ENCODE results near the gene FITM1. TPM values are rescaled to one million over a fixed set of nuclear protein-coding genes. Genes with fewer than 3 reads are reported as not detected.

The FITM1 gene
- total and polyA plus RNA-seq, 2 experiments from 2014 or later: 0.53 TPM; not detected in 1

- Mint-ChIP-seq H3K36me3 (ENCODE audit: low read depth) (peaks cover 49% of the 10 kb centered on the region), H3K4me1 (peaks cover 35% of the 10 kb centered on the region), H3K27me3 (ENCODE audit: insufficient read depth, low read depth, poor library complexity) (peaks cover 27% of the 10 kb centered on the region), H3K4me3 (no peak overlapping the region), H3K9me3 (no peaks in the 10 kb centered on the region), H3K27ac (no peak overlapping the region)
- H4K20me1 ChIP-seq (replicated peaks; ENCODE audit: insufficient read depth): peaks cover 16% of the 10 kb centered on the region
- TF ChIP-seq EZH2 (IDR thresholded peaks at IDR 0.05; ENCODE audit: low read depth, unreplicated experiment): no peak
- ATAC-seq (no peak), DNase-seq (ENCODE audit: low spot score) (no peak)
- H3K36me3 ChIP-seq (ENCODE audit: insufficient read depth): peaks cover 15% of the 10 kb centered on the region; the same call in 1 of the 2 replicates
- peaks cover 21% of the 10 kb centered on the region for H3F3A ChIP-seq (replicated peaks; ENCODE audit: low read depth)
- H3K4me1 ChIP-seq (ENCODE audit: insufficient read depth): peaks cover 23% of the 10 kb centered on the region
- no peak overlapping the region for H3K4me2 ChIP-seq
- peaks cover 46% of the 10 kb centered on the region for H3K79me2 ChIP-seq (replicated peaks; ENCODE audit: insufficient read depth)
- H3K9me2 ChIP-seq (ENCODE audit: insufficient read depth): no peaks in the 10 kb centered on the region
- H3K27ac ChIP-seq (ENCODE audit: low read depth): no peak overlapping the region
- no peak overlapping the region for H3K4me3 ChIP-seq
- H3K27me3 ChIP-seq (ENCODE audit: insufficient read depth): no peaks in the 10 kb centered on the region
- no peak overlapping the region for H2AFZ ChIP-seq
Observed at GRCh38 chr14:24143511-24143910, 13.1 kb downstream of the FITM1 start.

DNA sequence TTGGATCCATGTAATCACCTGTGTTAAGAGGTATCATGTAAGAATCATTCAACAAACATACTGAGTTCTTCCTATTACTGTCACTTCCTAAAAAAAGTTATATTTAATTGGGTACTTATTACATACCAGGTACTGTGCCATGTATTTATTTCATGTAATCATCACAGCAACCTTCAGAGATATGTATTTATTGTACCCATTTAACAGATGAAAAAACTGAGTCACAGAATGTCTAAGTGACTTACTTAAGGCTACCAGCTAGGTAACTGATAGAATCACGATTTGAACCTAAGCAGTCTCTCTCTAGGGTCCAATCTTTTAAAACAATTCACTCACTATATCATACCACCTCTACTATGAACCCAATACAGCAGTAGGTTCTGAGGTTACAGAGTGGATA, 14.0 kb downstream of the FITM1 start:
- no peaks in the 10 kb centered on the region for H3K9me3 Mint-ChIP-seq
- peaks cover 30% of the 10 kb centered on the region for H3K4me1 Mint-ChIP-seq
- peaks cover 15% of the 10 kb centered on the region for H3K36me3 ChIP-seq (ENCODE audit: insufficient read depth)
- H3K27ac Mint-ChIP-seq: no peak overlapping the region
- H2AFZ ChIP-seq: no peak overlapping the region
- no peak overlapping the region for H3K4me2 ChIP-seq
- peaks cover 23% of the 10 kb centered on the region for H3K4me1 ChIP-seq (ENCODE audit: insufficient read depth)
- ATAC-seq: no peak
- peaks cover 49% of the 10 kb centered on the region for H3K36me3 Mint-ChIP-seq (ENCODE audit: low read depth)
- no peak overlapping the region; the same call in 2 of the 3 replicates for H3K4me3 Mint-ChIP-seq
- peaks cover 50% of the 10 kb centered on the region for H3K79me2 ChIP-seq (replicated peaks; ENCODE audit: insufficient read depth)
- H3K27ac ChIP-seq (ENCODE audit: low read depth): no peak overlapping the region
- no peak for DNase-seq (ENCODE audit: low spot score)
- peaks cover 23% of the 10 kb centered on the region for H3K27me3 Mint-ChIP-seq (ENCODE audit: insufficient read depth, low read depth, poor library complexity)
- no peaks in the 10 kb centered on the region for H3K9me2 ChIP-seq (ENCODE audit: insufficient read depth)
- H4K20me1 ChIP-seq (replicated peaks; ENCODE audit: insufficient read depth): peaks cover 12% of the 10 kb centered on the region
- H3K27me3 ChIP-seq (ENCODE audit: insufficient read depth): no peaks in the 10 kb centered on the region
- no peak overlapping the region for H3K4me3 ChIP-seq
- H3F3A ChIP-seq (replicated peaks; ENCODE audit: low read depth): peaks cover 14% of the 10 kb centered on the region
- TF ChIP-seq ZNF114 (CRISPR knock-in tag; IDR thresholded peaks at IDR 0.05): no peak
- TF ChIP-seq ZNF331 (CRISPR knock-in tag; IDR thresholded peaks at IDR 0.05; ENCODE audit: low read depth): no peak
- TF ChIP-seq POLR2AphosphoS5 (IDR thresholded peaks at IDR 0.05; ENCODE audit: low read depth): no peak
- no peak for TF ChIP-seq CREB1 (CRISPR knock-in tag; IDR thresholded peaks at IDR 0.05; ENCODE audit: low read depth)
- TF ChIP-seq EZH2 (IDR thresholded peaks at IDR 0.05; ENCODE audit: low read depth, unreplicated experiment): no peak
- TF ChIP-seq, protein P1, sequence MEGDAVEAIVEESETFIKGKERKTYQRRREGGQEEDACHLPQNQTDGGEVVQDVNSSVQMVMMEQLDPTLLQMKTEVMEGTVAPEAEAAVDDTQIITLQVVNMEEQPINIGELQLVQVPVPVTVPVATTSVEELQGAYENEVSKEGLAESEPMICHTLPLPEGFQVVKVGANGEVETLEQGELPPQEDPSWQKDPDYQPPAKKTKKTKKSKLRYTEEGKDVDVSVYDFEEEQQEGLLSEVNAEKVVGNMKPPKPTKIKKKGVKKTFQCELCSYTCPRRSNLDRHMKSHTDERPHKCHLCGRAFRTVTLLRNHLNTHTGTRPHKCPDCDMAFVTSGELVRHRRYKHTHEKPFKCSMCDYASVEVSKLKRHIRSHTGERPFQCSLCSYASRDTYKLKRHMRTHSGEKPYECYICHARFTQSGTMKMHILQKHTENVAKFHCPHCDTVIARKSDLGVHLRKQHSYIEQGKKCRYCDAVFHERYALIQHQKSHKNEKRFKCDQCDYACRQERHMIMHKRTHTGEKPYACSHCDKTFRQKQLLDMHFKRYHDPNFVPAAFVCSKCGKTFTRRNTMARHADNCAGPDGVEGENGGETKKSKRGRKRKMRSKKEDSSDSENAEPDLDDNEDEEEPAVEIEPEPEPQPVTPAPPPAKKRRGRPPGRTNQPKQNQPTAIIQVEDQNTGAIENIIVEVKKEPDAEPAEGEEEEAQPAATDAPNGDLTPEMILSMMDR (conservative IDR thresholded peaks at IDR 0.05; ENCODE audit: low read depth in 2 of 2): no peak
- TF ChIP-seq, protein P2, sequence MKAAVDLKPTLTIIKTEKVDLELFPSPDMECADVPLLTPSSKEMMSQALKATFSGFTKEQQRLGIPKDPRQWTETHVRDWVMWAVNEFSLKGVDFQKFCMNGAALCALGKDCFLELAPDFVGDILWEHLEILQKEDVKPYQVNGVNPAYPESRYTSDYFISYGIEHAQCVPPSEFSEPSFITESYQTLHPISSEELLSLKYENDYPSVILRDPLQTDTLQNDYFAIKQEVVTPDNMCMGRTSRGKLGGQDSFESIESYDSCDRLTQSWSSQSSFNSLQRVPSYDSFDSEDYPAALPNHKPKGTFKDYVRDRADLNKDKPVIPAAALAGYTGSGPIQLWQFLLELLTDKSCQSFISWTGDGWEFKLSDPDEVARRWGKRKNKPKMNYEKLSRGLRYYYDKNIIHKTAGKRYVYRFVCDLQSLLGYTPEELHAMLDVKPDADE (IDR thresholded peaks at IDR 0.05): no peak
- no peak for TF ChIP-seq EZH2phosphoT487 (IDR thresholded peaks at IDR 0.05; ENCODE audit: unreplicated experiment)
- TF ChIP-seq STAT1 (IDR thresholded peaks at IDR 0.05; ENCODE audit: unreplicated experiment): no peak
- no peak for TF ChIP-seq JUNB (IDR thresholded peaks at IDR 0.05; ENCODE audit: unreplicated experiment)
- TF ChIP-seq, protein P3, sequence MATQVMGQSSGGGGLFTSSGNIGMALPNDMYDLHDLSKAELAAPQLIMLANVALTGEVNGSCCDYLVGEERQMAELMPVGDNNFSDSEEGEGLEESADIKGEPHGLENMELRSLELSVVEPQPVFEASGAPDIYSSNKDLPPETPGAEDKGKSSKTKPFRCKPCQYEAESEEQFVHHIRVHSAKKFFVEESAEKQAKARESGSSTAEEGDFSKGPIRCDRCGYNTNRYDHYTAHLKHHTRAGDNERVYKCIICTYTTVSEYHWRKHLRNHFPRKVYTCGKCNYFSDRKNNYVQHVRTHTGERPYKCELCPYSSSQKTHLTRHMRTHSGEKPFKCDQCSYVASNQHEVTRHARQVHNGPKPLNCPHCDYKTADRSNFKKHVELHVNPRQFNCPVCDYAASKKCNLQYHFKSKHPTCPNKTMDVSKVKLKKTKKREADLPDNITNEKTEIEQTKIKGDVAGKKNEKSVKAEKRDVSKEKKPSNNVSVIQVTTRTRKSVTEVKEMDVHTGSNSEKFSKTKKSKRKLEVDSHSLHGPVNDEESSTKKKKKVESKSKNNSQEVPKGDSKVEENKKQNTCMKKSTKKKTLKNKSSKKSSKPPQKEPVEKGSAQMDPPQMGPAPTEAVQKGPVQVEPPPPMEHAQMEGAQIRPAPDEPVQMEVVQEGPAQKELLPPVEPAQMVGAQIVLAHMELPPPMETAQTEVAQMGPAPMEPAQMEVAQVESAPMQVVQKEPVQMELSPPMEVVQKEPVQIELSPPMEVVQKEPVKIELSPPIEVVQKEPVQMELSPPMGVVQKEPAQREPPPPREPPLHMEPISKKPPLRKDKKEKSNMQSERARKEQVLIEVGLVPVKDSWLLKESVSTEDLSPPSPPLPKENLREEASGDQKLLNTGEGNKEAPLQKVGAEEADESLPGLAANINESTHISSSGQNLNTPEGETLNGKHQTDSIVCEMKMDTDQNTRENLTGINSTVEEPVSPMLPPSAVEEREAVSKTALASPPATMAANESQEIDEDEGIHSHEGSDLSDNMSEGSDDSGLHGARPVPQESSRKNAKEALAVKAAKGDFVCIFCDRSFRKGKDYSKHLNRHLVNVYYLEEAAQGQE (IDR thresholded peaks at IDR 0.05; ENCODE audit: unreplicated experiment): no peak
- TF ChIP-seq NANOG (IDR thresholded peaks at IDR 0.05; ENCODE audit: borderline replicate concordance): no peak
